K562 (cell line): Measurements from ENCODE around the gene ZDHHC14. TPM values are rescaled to one million over a fixed set of nuclear protein-coding genes. Genes with fewer than 3 reads are reported as not detected.

Experiments
- CTCF ChIP-seq, 3 experiments: IDR thresholded peaks in 2 of 3; conservative IDR thresholded peaks in 1 of 3; 2 replicates each; pipeline ENCODE4 v1.5.1; 2011 to 2012; ENCODE audit warnings: low read length in 3 of 3, mild to moderate bottlenecking in 3 of 3, control low read depth in 2 of 3, improper control_type of control experiment in 1 of 3, inconsistent platforms in 1 of 3, low read depth in 1 of 3, mixed read lengths in 1 of 3, moderate library complexity in 1 of 3; ENCODE audit not compliant: insufficient read depth in 2 of 3
- HINFP ChIP-seq: fragments of 450-650 bp; conservative IDR thresholded peaks from 2 replicates; pipeline ENCODE4 v1.6.1; 2016; ENCODE audit warnings: missing genetic modification characterization, low read depth, mild to moderate bottlenecking, control low read depth, missing compliant biosample characterization
- HOMEZ ChIP-seq: fragments of 250-450 bp; sonication (Bioruptor Pico); IDR thresholded peaks from 2 replicates; pipeline ENCODE4 v1.4.0; 2020; ENCODE audit warnings: mild to moderate bottlenecking, moderate library complexity
- ID3 ChIP-seq, 2 experiments: fragments of 250-450 bp in 1 of 2; fragments of 450-650 bp in 1 of 2; sonication (Bioruptor Pico) in 1 of 2; IDR thresholded peaks; 2 replicates each; pipeline versions ENCODE4 v1.6.1 to v1.8.0; 2016 to 2021; ENCODE audit warnings: mild to moderate bottlenecking in 2 of 2, moderate library complexity in 2 of 2, missing compliant biosample characterization in 1 of 2, missing genetic modification characterization in 1 of 2
- MAFK ChIP-seq: IDR thresholded peaks from 2 replicates; pipeline ENCODE4 v1.6.1; 2011; ENCODE audit warnings: low read length, improper control_type of control experiment
- OTX1 ChIP-seq: fragments of 450-650 bp; formaldehyde crosslinking; IDR thresholded peaks from 2 replicates; pipeline ENCODE4 v1.4.0; 2022; ENCODE audit warnings: mild to moderate bottlenecking
- PTBP1 ChIP-seq: fragments of 200-400 bp; formaldehyde crosslinking; IDR thresholded peaks from 2 replicates; pipeline ENCODE4 v1.6.1; 2017; ENCODE audit warnings: low read depth, low read length
- TFE3 ChIP-seq: fragments of 450-650 bp; formaldehyde crosslinking; IDR thresholded peaks from 2 replicates; pipeline ENCODE4 v1.4.0; 2020; ENCODE audit warnings: mild to moderate bottlenecking, mixed read lengths
- ZNF57 ChIP-seq: fragments of 450-650 bp; formaldehyde crosslinking; IDR thresholded peaks from 2 replicates; pipeline ENCODE4 v1.4.0; 2020; ENCODE audit warnings: mild to moderate bottlenecking, moderate library complexity
- ZNF583 ChIP-seq: fragments of 250-450 bp; sonication (Bioruptor Pico); IDR thresholded peaks from 2 replicates; pipeline ENCODE4 v1.4.0; 2020
- ZNF592 ChIP-seq: fragments of 450-650 bp; IDR thresholded peaks from 2 replicates; pipeline ENCODE4 v1.6.1; 2017; ENCODE audit warnings: antibody characterized with exemption, mild to moderate bottlenecking
- polyA plus RNA-seq, 8 experiments: library from polyadenylated mRNA; depleted of rRNA in 4 of 8; stranded (reverse) in 5 of 8; unstranded in 3 of 8; fragments of >200 nt; fragmentation: Nextera tagmentation in 2 of 8; fragmentation: Illumina TruSeq in 1 of 8; extraction: Ambion mirVana in 2 of 8; extraction: Trizol in 1 of 8; gene quantifications; 2 replicates each; pipeline versions ENCODE4 v1.2.1 to v1.2.3, GENCODE V29; 2011 to 2014; ENCODE audit warnings: inconsistent platforms in 1 of 8, missing spikeins in 1 of 8
- total RNA-seq, 7 experiments: library from RNA; depleted of rRNA in 6 of 7; stranded (reverse); fragments of >200 nt in 6 of 7; fragmentation: Illumina TruSeq in 2 of 7; extraction: Trizol in 2 of 7; gene quantifications; 2 replicates each; pipeline versions ENCODE4 v1.2.1 to v1.2.3, GENCODE V29; 2011 to 2021; ENCODE audit warnings: low replicate concordance in 1 of 7

The ZDHHC14 gene
- total and polyA plus RNA-seq, 9 of the 15 experiments (the other 6 are each of a cell fraction or from before 2014, with no cell fraction given) = 0.92 to 23.1 (median 13.8) TPM

- TF ChIP-seq PTBP1 = no peak
- TF ChIP-seq OTX1 (CRISPR knock-in tag) = no peak
- TF ChIP-seq ZNF592 = no peak
- TF ChIP-seq ZNF57 (CRISPR knock-in tag) = no peak
- TF ChIP-seq TFE3 (CRISPR knock-in tag) = no peak
- TF ChIP-seq HINFP (tag) = no peak
- no peak for TF ChIP-seq HOMEZ (CRISPR knock-in tag)
- TF ChIP-seq ID3 (CRISPR knock-in tag; IDR thresholded peaks at IDR 0.05) = no peak
- no peak for TF ChIP-seq ID3 (tag; IDR thresholded peaks at IDR 0.05)
- TF ChIP-seq MAFK = no peak
- no peak for TF ChIP-seq CTCF (IDR thresholded peaks at IDR 0.05 in 2 of 3, conservative IDR thresholded peaks at IDR 0.05 in 1 of 3; ENCODE audit: insufficient read depth in 2 of 3, low read depth in 1 of 3, low read length in 3 of 3)
- no peak for TF ChIP-seq ZNF583 (CRISPR knock-in tag)
- TF ChIP-seq, all 486 proteins: peak for 0
Measured at GRCh38 chr6:157549468-157549745, 168.4 kb downstream of the ZDHHC14 start (continued).
